PC-9 (cell line): Measurements from ENCODE around the gene NUP62. TPM values are rescaled to one million over a fixed set of nuclear protein-coding genes. Genes with fewer than 3 reads are reported as not detected.
A peak's percentile ranks its signal among the peaks of the same experiment; 100 is the strongest.

Source experiments
- BruUV-seq: library from RNA; stranded (reverse); fragments of 400-500 nt; replicated peaks from 2 replicates; lab custom pipeline; 2021; lab: Mats Ljungman, UMichigan
- CTCF ChIA-PET: fragments of 300-600 bp; sonication (Branson Sonifier 250); formaldehyde crosslinking; loops from one replicate; lab custom pipeline; 2022; ENCODE audit warnings: antibody characterized with exemption; lab: Charles Lee
- POLR2A ChIA-PET: fragments of 300-600 bp; sonication (Branson Sonifier 250); formaldehyde crosslinking; loops from one replicate; lab custom pipeline; 2022; ENCODE audit warnings: antibody characterized with exemption; ENCODE audit not compliant: unreplicated experiment; lab: Charles Lee
- DNase-seq, 2 experiments: peaks; one replicate each; pipeline versions ENCODE4 v3.0.0 to v3.0.0-alpha.2; 2015 to 2022; ENCODE audit warnings: mixed read lengths in 1 of 2
- H2AFZ ChIP-seq: fragments of 200-600 bp; sonication (generic); 2 replicates; pipeline ENCODE4 v1.8.1; 2017; ENCODE audit warnings: antibody characterized with exemption
- H3F3A ChIP-seq: fragments of 200-600 bp; sonication (generic); 2 replicates; pipeline ENCODE4 v1.8.1; 2017; ENCODE audit warnings: antibody characterized with exemption, mild to moderate bottlenecking, low read depth; ENCODE audit not compliant: insufficient read depth
- H3K27ac ChIP-seq: fragments of 200-600 bp; sonication (generic); 2 replicates; pipeline ENCODE4 v1.6.1; 2016; ENCODE audit warnings: mixed run types
- H3K27me3 ChIP-seq: fragments of 200-600 bp; sonication (generic); 2 replicates; pipeline ENCODE4 v1.6.1; 2016; ENCODE audit warnings: low read depth, mixed run types; ENCODE audit not compliant: insufficient read depth
- H3K36me3 ChIP-seq: fragments of 200-600 bp; sonication (generic); 2 replicates; pipeline ENCODE4 v1.6.1; 2016; ENCODE audit warnings: low read depth, mixed run types
- H3K4me1 ChIP-seq: fragments of 200-600 bp; sonication (generic); replicated peaks from 2 replicates; pipeline ENCODE4 v1.6.1; 2016; ENCODE audit warnings: mixed run types; ENCODE audit not compliant: insufficient read depth
- H3K4me2 ChIP-seq: fragments of 200-600 bp; sonication (generic); 2 replicates; pipeline ENCODE4 v1.6.1; 2017; ENCODE audit warnings: mixed run types
- H3K4me3 ChIP-seq: fragments of 200-600 bp; sonication (generic); 2 replicates; pipeline ENCODE4 v1.6.1; 2016; ENCODE audit warnings: mixed run types
- H3K79me2 ChIP-seq: fragments of 200-600 bp; sonication (generic); 2 replicates; pipeline ENCODE4 v1.6.1; 2017; ENCODE audit warnings: low read depth, mixed run types
- H3K9me2 ChIP-seq: fragments of 200-600 bp; sonication (generic); 2 replicates; pipeline ENCODE4 v1.8.1; 2017; ENCODE audit warnings: mild to moderate bottlenecking; ENCODE audit not compliant: insufficient read depth
- H3K9me3 ChIP-seq: fragments of 200-600 bp; sonication (generic); 2 replicates; pipeline ENCODE4 v1.8.1; 2016; ENCODE audit warnings: low read depth; ENCODE audit not compliant: insufficient read depth
- H4K20me1 ChIP-seq: fragments of 200-600 bp; sonication (generic); 2 replicates; pipeline ENCODE4 v1.8.1; 2017; ENCODE audit not compliant: insufficient read depth
- CTCF ChIP-seq: fragments of 200-600 bp; sonication (generic); conservative IDR thresholded peaks from 2 replicates; pipeline ENCODE4 v1.6.1; 2017; ENCODE audit warnings: mixed run types, antibody characterized with exemption, mild to moderate bottlenecking, moderate library complexity
- EZH2 ChIP-seq: fragments of 200-600 bp; sonication (generic); IDR thresholded peaks from 2 replicates; pipeline ENCODE4 v1.8.0; 2017; ENCODE audit warnings: antibody characterized with exemption, low read depth
- intact Hi-C: fragments of 100-400 bp; cut with micrococcal nuclease; formaldehyde crosslinking; loops from one replicate; pipeline ENCODE4 v1.10.0; 2022; ENCODE audit not compliant: unreplicated experiment
- total RNA-seq: library from RNA; stranded (reverse); gene quantifications from 2 replicates; pipeline ENCODE4 v1.2.3, GENCODE V29; 2021

NUP62 gene
- total RNA-seq, 1 experiment from 2014 or later, result 101 TPM

- Histone ChIP-seq H3K36me3 (no peaks in the 10 kb centered on the region), H3K27ac (no peak overlapping the region), H3K4me3 (no peak overlapping the region), H3K4me1 (no peaks in the 10 kb centered on the region; the same call in 1 of the 2 replicates), H3F3A (peaks cover 13% of the 10 kb centered on the region; the same call in 1 of the 2 replicates), H3K9me2 (no peaks in the 10 kb centered on the region), H4K20me1 (no peaks in the 10 kb centered on the region), H3K9me3 (no peaks in the 10 kb centered on the region), H3K79me2 (no peaks in the 10 kb centered on the region), H3K4me2 (no peak overlapping the region), H2AFZ (no peak overlapping the region), H3K27me3 (no peaks in the 10 kb centered on the region)
- no peak for DNase-seq
- TF ChIP-seq CTCF (no peak), EZH2 (no peak)
- no TSS peak for BruUV-seq
- POLR2A ChIA-PET, result no interaction called here
- intact Hi-C loops, result no loop called here
- CTCF ChIA-PET, result interaction anchor here (0.5 kb wide), 1 partner anchor 664 kb away, joined by 3 read pairs; no protein-coding TSS in a partner anchor
These were observed 37.9 kb downstream of the NUP62 start for GRCh38 chr19:49891393-49891792.

GRCh38 chr19:49890349-49891311 is 38.7 kb downstream of the NUP62 start:
- Histone ChIP-seq H3K4me2 (peak overlapping the region; percentile 93), H3F3A (peaks cover 21% of the 10 kb centered on the region; the same call in 1 of the 2 replicates), H4K20me1 (no peaks in the 10 kb centered on the region), H3K9me2 (no peaks in the 10 kb centered on the region), H3K9me3 (no peaks in the 10 kb centered on the region), H3K27me3 (no peaks in the 10 kb centered on the region), H2AFZ (peak overlapping the region; percentile 81), H3K4me3 (peak overlapping the region; percentile 57), H3K4me1 (no peaks in the 10 kb centered on the region; the same call in 1 of the 2 replicates), H3K36me3 (no peaks in the 10 kb centered on the region), H3K79me2 (no peaks in the 10 kb centered on the region), H3K27ac (no peak overlapping the region)
- intact Hi-C loops, result no loop called here
- CTCF ChIA-PET, result no interaction called here
- BruUV-seq, result no TSS peak
- peak; percentile 35 to 69 for DNase-seq
- POLR2A ChIA-PET, result interaction anchor here (0.6 kb wide), 2 partner anchors 21 to 23 kb away, joined by 4 to 16 read pairs; no protein-coding TSS in a partner anchor
- TF ChIP-seq CTCF (peak; percentile 44; the same call in 1 of the 2 replicates), EZH2 (no peak)

GRCh38 chr19:49889687-49890348 is 39.5 kb downstream of the NUP62 start:
- no peaks in the 10 kb centered on the region for H3K36me3 ChIP-seq
- intact Hi-C loops, result no loop called here

More at GRCh38 chr19:49889687-49890348, 39.5 kb downstream of the NUP62 start:
- Histone ChIP-seq H3K79me2 (no peaks in the 10 kb centered on the region), H3F3A (peaks cover 29% of the 10 kb centered on the region; the same call in 1 of the 2 replicates), H3K4me2 (peak overlapping the region; percentile 93), H2AFZ (peak overlapping the region; percentile 81), H3K4me3 (peak overlapping the region; percentile 57), H4K20me1 (no peaks in the 10 kb centered on the region), H3K9me3 (no peaks in the 10 kb centered on the region), H3K27ac (no peak overlapping the region), H3K27me3 (no peaks in the 10 kb centered on the region), H3K9me2 (no peaks in the 10 kb centered on the region), H3K4me1 (no peaks in the 10 kb centered on the region; the same call in 1 of the 2 replicates)
- CTCF ChIA-PET, result no interaction called here
- POLR2A ChIA-PET, result interaction anchor here (0.6 kb wide), 1 partner anchor 20 kb away, joined by 16 read pairs; no protein-coding TSS in a partner anchor
- no peak for TF ChIP-seq EZH2
- peak; percentile 77 for TF ChIP-seq CTCF
- BruUV-seq, result no TSS peak
- peak; percentile 34 to 74 for DNase-seq
